Astrocyte (in vitro differentiated cells and primary cell): Measurements from ENCODE around the gene RIPOR2. TPM values are rescaled to one million over a fixed set of nuclear protein-coding genes. Genes with fewer than 3 reads are reported as not detected.

Source experiments
- DNase-seq: peaks from one replicate; pipeline ENCODE4 v3.0.0-alpha.2; 2010; ENCODE audit warnings: low read depth
- FAIRE-seq: peaks from 2 replicates; lab custom pipeline; 2011; peaks lifted over from hg19 to GRCh38; lab: Jason Lieb, UNC
- H2AFZ ChIP-seq: 2 replicates; pipeline ENCODE4 v1.6.0; 2012; ENCODE audit warnings: low read depth, low read length, inconsistent platforms
- H3K27ac ChIP-seq: 2 replicates; pipeline ENCODE4 v1.5.1; 2011; ENCODE audit warnings: low read depth, low read length, inconsistent platforms
- H3K27me3 ChIP-seq: 2 replicates; pipeline ENCODE4 v1.6.0; 2011; ENCODE audit warnings: low read length, inconsistent platforms; ENCODE audit not compliant: insufficient read depth
- H3K36me3 ChIP-seq: 2 replicates; pipeline ENCODE4 v1.5.1; 2011; ENCODE audit warnings: low read length, inconsistent platforms; ENCODE audit not compliant: insufficient read depth
- H3K4me1 ChIP-seq: 2 replicates; pipeline ENCODE4 v1.5.1; 2011; ENCODE audit warnings: low read length, inconsistent platforms; ENCODE audit not compliant: insufficient read depth
- H3K4me2 ChIP-seq: 2 replicates; pipeline ENCODE4 v1.6.0; 2012; ENCODE audit warnings: low read length, inconsistent platforms
- H3K4me3 ChIP-seq: 2 replicates; pipeline ENCODE4 v1.5.1; 2011; ENCODE audit warnings: low read depth, mild to moderate bottlenecking, low read length, inconsistent platforms; ENCODE audit not compliant: insufficient read depth
- H3K79me2 ChIP-seq: 2 replicates; pipeline ENCODE4 v1.6.0; 2012; ENCODE audit warnings: mild to moderate bottlenecking, low read length, inconsistent platforms; ENCODE audit not compliant: insufficient read depth
- H3K9ac ChIP-seq: 2 replicates; pipeline ENCODE4 v1.6.0; 2012; ENCODE audit warnings: mild to moderate bottlenecking, low read length, inconsistent platforms
- H3K9me3 ChIP-seq: 2 replicates; pipeline ENCODE4 v1.5.1; 2012; ENCODE audit warnings: low read depth, mild to moderate bottlenecking, low read length, inconsistent platforms; ENCODE audit not compliant: insufficient read depth
- H4K20me1 ChIP-seq: 2 replicates; pipeline ENCODE4 v1.6.0; 2012; ENCODE audit warnings: low read length, inconsistent platforms; ENCODE audit not compliant: insufficient read depth
- H3K27ac Mint-ChIP-seq: one replicate; pipeline ENCODE4 v1.8.0; 2021; ENCODE audit warnings: mild to moderate bottlenecking, mixed read lengths; ENCODE audit not compliant: unreplicated experiment
- H3K27me3 Mint-ChIP-seq: one replicate; pipeline ENCODE4 v1.8.0; 2021; ENCODE audit warnings: low read depth, mixed read lengths; ENCODE audit not compliant: unreplicated experiment
- H3K36me3 Mint-ChIP-seq: one replicate; pipeline ENCODE4 v1.8.0; 2021; ENCODE audit warnings: low read depth, mixed read lengths; ENCODE audit not compliant: unreplicated experiment
- H3K4me1 Mint-ChIP-seq: one replicate; pipeline ENCODE4 v1.8.0; 2021; ENCODE audit warnings: low read depth, mixed read lengths; ENCODE audit not compliant: unreplicated experiment
- H3K4me3 Mint-ChIP-seq: one replicate; pipeline ENCODE4 v1.8.0; 2021; ENCODE audit warnings: mild to moderate bottlenecking, moderate library complexity, mixed read lengths; ENCODE audit not compliant: unreplicated experiment
- H3K9me3 Mint-ChIP-seq: one replicate; pipeline ENCODE4 v1.8.0; 2021; ENCODE audit warnings: mild to moderate bottlenecking, mixed read lengths; ENCODE audit not compliant: unreplicated experiment
- CTCF ChIP-seq: IDR thresholded peaks from 2 replicates; pipeline ENCODE4 v1.5.1; 2011; ENCODE audit warnings: low read depth, mild to moderate bottlenecking, inconsistent platforms, low read length, moderate library complexity; ENCODE audit not compliant: insufficient read depth
- EZH2 ChIP-seq: IDR thresholded peaks from 2 replicates; pipeline ENCODE4 v1.6.1; 2012; ENCODE audit warnings: mild to moderate bottlenecking, low read length, inconsistent platforms; ENCODE audit not compliant: insufficient read depth
- total RNA-seq: library from RNA; stranded (reverse); gene quantifications from 2 replicates; pipeline ENCODE4 v1.2.1, GENCODE V29; 2021

Gene RIPOR2
- total RNA-seq, 1 donor from 2014 or later, result 0.95 TPM

DNA sequence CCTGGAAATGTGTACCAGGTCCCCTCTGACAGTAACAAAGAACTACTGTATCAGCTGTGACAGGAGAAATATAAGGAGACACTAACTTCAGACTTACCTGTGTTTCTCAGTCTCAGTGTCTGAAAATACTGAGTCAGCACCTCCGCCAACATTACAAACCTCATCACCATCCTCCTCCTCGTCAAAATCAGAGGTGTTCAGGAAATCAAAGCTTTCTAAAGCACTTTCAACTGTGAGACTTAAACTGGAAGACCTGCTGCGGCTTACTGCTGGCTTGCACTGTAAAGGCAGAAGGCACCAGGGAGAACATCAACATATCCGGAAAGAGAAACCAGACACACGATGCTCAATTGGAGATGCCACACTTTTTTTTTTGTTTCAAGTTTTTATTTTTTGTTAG, 96.8 kb downstream of the RIPOR2 start:
- Histone ChIP-seq H2AFZ (no peak overlapping the region), H3K27ac (no peak overlapping the region)

GRCh38 chr6:24838081-24838480, 97.7 kb downstream of the RIPOR2 start:
- Histone ChIP-seq H3K4me2 (no peak overlapping the region), H3K27me3 (no peaks in the 10 kb centered on the region), H4K20me1 (no peaks in the 10 kb centered on the region), H3K4me1 (no peaks in the 10 kb centered on the region), H2AFZ (no peak overlapping the region), H3K27ac (no peak overlapping the region), H3K79me2 (no peaks in the 10 kb centered on the region), H3K9ac (no peak overlapping the region), H3K4me3 (no peak overlapping the region), H3K36me3 (no peaks in the 10 kb centered on the region), H3K9me3 (peaks cover 3% of the 10 kb centered on the region)
- no peaks in the 10 kb centered on the region for H3K27me3 Mint-ChIP-seq
- peaks cover 4% of the 10 kb centered on the region for H3K4me1 Mint-ChIP-seq
- TF ChIP-seq CTCF, result no peak
- FAIRE-seq, result no peak
- H3K9me3 Mint-ChIP-seq, result peaks cover 7% of the 10 kb centered on the region
- no peak overlapping the region for H3K4me3 Mint-ChIP-seq
- no peak overlapping the region for H3K27ac Mint-ChIP-seq
- no peaks in the 10 kb centered on the region for H3K36me3 Mint-ChIP-seq
- DNase-seq, result no peak

More for the DNA sequence above, 96.8 kb downstream of the RIPOR2 start:
- Histone ChIP-seq H3K27me3 (no peaks in the 10 kb centered on the region), H3K4me3 (no peak overlapping the region), H3K79me2 (no peaks in the 10 kb centered on the region), H4K20me1 (no peaks in the 10 kb centered on the region), H3K36me3 (no peaks in the 10 kb centered on the region), H3K4me1 (no peaks in the 10 kb centered on the region), H3K9ac (no peak overlapping the region), H3K4me2 (no peak overlapping the region), H3K9me3 (peaks cover 3% of the 10 kb centered on the region)
- DNase-seq (no peak), FAIRE-seq (no peak)
- no peak overlapping the region for H3K27ac Mint-ChIP-seq
- H3K36me3 Mint-ChIP-seq, result no peaks in the 10 kb centered on the region
- no peaks in the 10 kb centered on the region for H3K27me3 Mint-ChIP-seq
- TF ChIP-seq CTCF (no peak), EZH2 (no peak)
- H3K4me1 Mint-ChIP-seq, result peaks cover 4% of the 10 kb centered on the region
- peaks cover 7% of the 10 kb centered on the region for H3K9me3 Mint-ChIP-seq
- H3K4me3 Mint-ChIP-seq, result no peak overlapping the region

- no peaks in the 10 kb centered on the region for H3K4me1 ChIP-seq
- peaks cover 7% of the 10 kb centered on the region for H3K9me3 Mint-ChIP-seq
- H3K27me3 Mint-ChIP-seq, result peaks cover 3% of the 10 kb centered on the region
- FAIRE-seq (no peak), DNase-seq (peak; percentile 41)
- H3K4me1 Mint-ChIP-seq, result peaks cover 4% of the 10 kb centered on the region
- peaks cover 3% of the 10 kb centered on the region for H3K9me3 ChIP-seq
- H2AFZ ChIP-seq, result no peak overlapping the region
- no peaks in the 10 kb centered on the region for H3K36me3 ChIP-seq
- H3K4me3 ChIP-seq, result no peak overlapping the region
- no peaks in the 10 kb centered on the region for H3K79me2 ChIP-seq
- H3K4me3 Mint-ChIP-seq, result no peak overlapping the region
- H3K27ac Mint-ChIP-seq, result no peak overlapping the region
- no peaks in the 10 kb centered on the region for H3K36me3 Mint-ChIP-seq
- H3K4me2 ChIP-seq, result no peak overlapping the region
- TF ChIP-seq CTCF, result no peak
- no peak for TF ChIP-seq EZH2
- no peak overlapping the region for H3K9ac ChIP-seq
- H4K20me1 ChIP-seq, result no peaks in the 10 kb centered on the region
- H3K27ac ChIP-seq, result no peak overlapping the region
- H3K27me3 ChIP-seq, result no peaks in the 10 kb centered on the region
These were observed 99.7 kb downstream of the RIPOR2 start for GRCh38 chr6:24836109-24836508.
